Stimulated activated CD8-positive, alpha-beta memory T cell treated with anti-CD3 and anti-CD28 coated beads, Interleukin-15, amount 100 ng/mL, for 48 hours (primary cell): ENCODE measurements around the gene LARP1.

Source experiments
- DNase-seq, 2 donors: peaks; one replicate each; pipeline ENCODE4 v3.0.0-alpha.2; 2020; ENCODE audit warnings: low read depth in 2 of 2

LARP1 gene

DNA sequence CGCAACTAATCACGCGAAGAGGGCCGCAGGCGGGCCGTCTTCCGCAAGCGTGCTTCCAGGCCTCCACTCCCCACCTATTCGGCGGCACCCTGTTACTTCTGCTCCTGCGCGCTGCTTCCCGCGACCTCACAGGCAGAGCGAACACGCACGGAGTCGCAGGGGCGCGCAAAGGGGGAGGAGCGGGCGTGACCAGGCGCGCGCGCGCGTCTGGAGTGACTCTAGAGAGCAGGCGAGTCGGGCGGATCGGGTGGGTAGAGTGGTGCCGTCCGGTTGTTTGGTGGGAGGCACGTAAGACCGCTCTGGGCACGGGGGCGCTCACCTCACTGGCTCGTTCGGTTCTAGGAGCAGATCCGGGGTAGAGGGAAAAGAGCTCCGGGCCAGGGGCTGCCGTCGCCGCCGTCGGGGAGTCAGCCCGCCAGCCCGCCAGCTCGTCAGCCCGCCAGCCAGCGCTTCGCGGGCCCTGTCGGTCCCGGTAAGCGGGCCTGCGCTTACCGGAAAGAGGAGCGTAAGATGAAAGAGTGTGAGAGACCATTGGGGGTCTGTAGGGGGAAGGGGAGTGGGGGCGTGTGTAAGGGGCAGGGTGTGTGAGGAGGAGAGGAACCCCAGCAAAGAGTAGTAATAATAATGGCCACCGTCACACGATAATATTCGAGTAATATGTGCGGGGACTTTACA, 103.3 kb downstream of the LARP1 start, which contains the start of gene CNOT8:
Gene CNOT8 (plus strand): TSS at position 331 of the 675 bp plus-strand sequence. CDS start 4,652 bp downstream, outside the sequence.
- peak; percentile 96 to 98 for DNase-seq

DNA sequence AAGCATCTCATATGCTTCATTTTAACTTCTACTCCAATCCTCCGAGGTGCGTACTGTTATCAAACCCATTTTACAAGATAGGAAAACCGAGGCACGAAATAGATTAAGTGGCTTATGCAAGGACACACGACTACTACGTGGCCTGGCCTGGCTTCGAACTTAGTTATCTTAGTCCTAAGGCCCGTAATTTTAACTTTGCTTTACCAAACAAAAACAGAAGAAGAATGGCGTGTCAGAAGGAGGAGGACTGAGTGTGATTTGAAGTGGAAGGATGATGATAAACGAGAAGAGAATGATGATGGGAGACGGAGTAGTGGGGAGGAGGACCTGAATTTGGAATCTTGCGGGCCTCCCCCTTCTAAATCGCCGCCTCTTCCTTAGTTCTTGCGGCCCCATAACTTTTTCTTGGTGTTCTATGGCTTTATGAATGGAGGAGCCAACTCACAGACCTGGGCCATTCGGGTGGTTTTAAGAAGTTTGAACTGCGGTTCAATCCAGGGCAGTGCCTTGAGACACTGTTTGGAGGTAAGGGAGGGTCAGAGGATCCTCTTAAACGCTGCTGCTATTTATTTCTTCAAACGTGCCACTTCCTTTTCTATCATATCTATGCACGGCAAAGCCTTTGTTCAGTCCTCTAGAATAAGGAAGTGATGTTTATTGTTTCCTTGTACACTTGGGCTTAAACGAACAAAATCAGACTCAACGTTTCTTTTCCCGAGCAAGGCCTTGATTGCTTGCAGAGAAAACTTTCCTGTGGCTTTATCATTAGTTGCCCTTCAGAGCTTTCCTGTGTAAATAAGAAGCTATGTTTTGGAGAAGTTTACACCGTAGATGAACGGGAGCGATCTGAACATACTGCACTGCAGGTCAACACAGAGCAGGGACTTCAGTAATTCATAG, 104.0 kb downstream of the LARP1 start:
- no peak for DNase-seq

DNA sequence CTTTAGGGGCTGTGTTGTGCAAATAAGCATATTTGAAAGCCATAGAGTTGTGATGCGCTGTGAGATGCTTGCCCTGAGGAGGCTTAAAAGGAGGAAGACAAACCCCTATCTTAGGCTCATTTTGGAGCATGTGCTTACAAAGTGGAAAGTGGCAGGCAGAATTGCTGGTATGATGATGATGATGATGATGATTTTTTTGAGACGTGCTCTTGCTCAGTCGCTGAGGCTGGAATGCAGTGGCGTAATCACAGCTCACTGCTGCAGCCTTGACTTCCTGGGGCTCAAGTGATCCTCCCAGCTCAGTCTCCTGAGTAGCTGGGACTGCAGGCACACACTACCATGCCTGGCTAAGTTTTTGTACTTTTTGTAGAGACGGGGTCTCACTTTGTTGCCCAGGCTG, 104.9 kb downstream of the LARP1 start:
- DNase-seq, result no peak

DNA sequence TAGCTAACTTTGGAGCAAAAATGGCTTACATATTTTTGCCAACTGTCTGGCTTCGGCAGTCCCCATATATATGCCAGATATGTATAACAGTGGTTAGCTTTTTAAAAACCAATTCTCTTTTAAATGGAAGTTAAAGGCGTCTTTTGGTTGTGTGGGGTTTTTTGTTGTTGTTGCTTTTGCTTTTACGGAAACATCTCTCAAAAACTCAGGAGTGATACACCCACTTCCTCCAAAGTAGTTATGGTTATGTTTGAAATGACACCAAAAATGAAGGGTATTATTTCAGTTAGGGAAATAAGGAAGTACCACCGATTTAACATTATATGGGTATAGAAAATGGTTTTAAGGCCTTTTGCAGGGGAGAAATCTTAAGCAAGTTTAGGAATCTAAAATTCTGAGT, 105.6 kb downstream of the LARP1 start:
- DNase-seq, result no peak

DNA sequence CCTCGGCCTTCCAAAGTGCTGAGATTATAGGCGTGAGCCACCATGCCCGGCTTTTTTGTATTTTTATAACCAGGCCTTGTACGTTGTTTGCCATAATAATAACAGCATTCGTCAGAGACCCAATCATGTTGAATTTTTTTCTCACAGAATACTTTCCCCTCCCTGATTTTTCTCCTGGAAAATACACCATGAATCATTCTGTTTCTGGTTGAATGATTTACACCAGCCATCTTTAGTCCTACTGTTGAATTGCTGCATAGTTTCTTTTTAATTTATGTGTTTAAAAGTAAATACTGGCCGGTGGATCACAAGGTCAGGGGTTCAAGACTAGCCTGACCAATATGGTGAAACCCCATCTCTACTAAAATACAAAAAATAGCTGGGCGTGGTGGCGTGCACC, 106.8 kb downstream of the LARP1 start:
- no peak for DNase-seq

DNA sequence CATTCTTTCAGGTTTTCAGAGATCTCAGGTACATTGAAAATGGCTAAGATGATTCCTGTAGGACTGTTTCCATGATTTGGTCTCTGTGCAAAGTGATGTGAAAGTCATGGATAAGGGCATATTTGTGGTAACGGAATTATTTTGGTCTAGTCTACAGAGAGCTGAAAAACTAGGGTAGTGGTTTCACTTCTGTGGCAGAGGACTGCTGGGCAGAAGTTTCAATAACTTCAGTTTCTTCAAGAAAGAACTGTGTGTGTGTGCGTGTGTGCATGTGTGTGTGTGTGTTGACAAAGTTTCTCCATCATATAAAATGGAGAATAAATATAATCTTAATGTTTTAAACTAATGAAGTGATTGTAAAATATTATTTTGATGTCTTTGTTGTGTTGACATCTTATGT, 107.6 kb downstream of the LARP1 start:
- no peak for DNase-seq

DNA sequence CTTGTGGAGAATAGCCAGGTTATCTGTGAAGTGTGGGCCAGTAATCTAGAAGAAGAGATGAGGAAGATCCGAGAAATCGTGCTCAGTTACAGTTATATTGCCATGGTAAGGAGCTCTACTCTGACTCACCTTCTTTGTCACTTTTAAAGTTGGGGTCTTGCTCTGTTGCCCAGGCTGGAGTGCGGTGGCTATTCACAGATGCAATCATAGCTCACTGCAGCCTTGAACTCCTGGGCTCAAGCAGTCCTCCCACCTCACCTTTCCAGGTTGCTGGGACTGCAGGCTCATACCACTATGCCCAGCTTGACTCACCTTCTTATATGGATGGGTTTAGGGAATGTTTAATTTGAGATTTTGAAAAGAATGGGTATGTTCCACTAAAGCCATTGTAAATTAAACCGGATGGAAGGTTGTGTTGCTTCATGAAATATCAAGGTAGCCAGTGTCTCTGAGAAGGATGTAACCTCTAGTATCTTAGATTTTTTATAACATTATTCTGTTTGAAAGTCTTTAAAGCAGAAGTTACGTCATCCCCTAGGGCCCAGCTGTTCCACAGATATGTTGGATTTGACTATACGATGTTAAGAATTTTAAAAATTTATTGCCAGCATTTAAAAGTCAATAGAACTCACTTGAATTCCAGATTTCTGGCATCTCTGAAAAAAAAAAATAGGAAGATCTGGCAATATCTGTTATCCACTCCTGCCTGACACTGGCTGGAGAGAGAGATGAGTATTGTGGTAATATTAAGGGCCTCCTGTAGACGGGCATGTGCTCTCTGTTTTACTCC, 108.3 kb downstream of the LARP1 start:
- DNase-seq, result no peak

DNA sequence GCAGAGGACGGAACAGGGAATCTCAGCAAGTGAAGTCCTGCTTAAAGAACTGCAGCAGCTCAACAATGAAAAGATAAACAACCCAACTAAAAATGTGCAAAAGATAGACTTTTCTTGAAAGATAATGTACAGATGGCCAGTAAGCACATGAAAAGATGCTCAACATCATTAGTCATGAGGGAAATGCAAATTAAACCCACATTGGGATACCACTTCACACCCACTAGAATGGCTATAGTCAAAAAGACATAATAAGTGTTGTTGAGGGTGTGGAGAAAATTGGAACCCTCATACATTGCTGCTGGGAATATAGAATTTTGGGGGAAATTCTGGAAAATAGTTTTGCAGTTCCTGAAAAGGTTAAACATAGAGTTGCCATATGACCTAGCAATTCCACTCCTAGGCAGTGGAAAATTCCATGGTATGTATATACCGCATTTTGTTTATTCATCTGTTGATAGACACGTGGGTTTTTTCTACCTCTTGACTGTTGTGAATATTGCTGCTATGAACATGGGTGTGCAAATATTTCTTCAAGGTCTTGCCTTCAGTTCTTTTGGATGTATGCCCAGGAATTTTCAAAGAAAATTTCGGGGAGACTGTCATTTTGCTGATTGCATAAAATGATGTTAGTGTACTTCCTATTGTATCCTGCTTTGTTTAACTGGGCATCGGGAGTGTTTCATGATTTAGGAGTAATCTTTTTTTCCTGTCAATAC, 110.4 kb downstream of the LARP1 start:
- DNase-seq, result no peak

DNA sequence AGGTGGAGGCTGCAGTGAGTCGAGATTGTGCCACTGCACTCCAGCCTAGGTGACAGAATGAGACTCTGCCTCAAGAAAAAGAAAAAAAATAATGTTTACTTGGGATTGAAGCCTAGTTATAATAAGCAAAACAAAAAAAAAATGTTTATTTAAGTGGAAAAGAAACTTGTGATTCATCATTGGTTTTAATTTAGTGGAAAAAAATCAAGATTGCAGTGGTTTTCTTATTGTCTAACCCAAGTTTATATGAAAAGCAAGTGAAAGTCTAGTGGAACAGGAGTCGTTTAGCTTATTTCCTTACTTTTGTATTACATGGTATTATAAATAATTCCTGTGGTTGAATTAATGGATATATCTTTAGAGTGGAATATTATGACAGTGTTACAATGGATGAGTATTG, 111.7 kb downstream of the LARP1 start:
- DNase-seq, result no peak
